DOHH2 (cell line): ENCODE measurements around the gene GPAM.
"Not testable (repeated sequence)": the region's sequence is repeated elsewhere in the genome, so short reads cannot be mapped to it uniquely, and the experiment has no call there.

Experiments
- EZH2phosphoT487 ChIP-seq: fragments of 200-600 bp; sonication (generic); IDR thresholded peaks from 2 replicates; pipeline ENCODE4 v1.6.1; 2017; ENCODE audit warnings: borderline replicate concordance, mild to moderate bottlenecking, antibody characterized with exemption, low read length, moderate library complexity, mixed read lengths
- TF ChIP-seq, protein P1 (sequence below): fragments of 200-600 bp; sonication (generic); IDR thresholded peaks from one replicate; pipeline ENCODE4 v1.5.1; 2014; ENCODE audit warnings: antibody characterized with exemption, mild to moderate bottlenecking, low read depth, low read length; ENCODE audit not compliant: poor library complexity, severe bottlenecking

DNA sequence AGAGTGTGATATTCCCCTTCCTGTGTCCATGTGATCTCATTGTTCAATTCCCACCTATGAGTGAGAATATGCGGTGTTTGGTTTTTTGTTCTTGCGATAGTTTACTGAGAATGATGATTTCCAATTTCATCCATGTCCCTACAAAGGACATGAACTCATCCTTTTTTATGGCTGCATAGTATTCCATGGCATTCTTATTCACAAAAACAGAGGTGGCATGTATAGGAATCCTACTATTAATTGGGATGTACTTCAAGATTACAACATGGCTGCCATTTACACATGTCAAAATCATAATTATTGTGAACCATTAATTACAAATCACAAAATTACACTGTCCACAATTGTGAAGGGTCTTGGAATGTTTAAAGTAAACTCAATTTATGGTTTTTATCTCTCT, 14.1 kb upstream of the GPAM start:
- TF ChIP-seq, protein P1, sequence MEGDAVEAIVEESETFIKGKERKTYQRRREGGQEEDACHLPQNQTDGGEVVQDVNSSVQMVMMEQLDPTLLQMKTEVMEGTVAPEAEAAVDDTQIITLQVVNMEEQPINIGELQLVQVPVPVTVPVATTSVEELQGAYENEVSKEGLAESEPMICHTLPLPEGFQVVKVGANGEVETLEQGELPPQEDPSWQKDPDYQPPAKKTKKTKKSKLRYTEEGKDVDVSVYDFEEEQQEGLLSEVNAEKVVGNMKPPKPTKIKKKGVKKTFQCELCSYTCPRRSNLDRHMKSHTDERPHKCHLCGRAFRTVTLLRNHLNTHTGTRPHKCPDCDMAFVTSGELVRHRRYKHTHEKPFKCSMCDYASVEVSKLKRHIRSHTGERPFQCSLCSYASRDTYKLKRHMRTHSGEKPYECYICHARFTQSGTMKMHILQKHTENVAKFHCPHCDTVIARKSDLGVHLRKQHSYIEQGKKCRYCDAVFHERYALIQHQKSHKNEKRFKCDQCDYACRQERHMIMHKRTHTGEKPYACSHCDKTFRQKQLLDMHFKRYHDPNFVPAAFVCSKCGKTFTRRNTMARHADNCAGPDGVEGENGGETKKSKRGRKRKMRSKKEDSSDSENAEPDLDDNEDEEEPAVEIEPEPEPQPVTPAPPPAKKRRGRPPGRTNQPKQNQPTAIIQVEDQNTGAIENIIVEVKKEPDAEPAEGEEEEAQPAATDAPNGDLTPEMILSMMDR, result not testable (repeated sequence)
- TF ChIP-seq EZH2phosphoT487, result not testable (repeated sequence)
